GM19099 (cell line): ENCODE measurements around the gene CD300LG.

ENCODE experiments used
- POLR2A ChIP-seq: IDR thresholded peaks from 3 replicates; pipeline ENCODE4 v1.6.1; 2011; ENCODE audit warnings: low read depth; ENCODE audit not compliant: insufficient read length; ENCODE audit errors: extremely low read depth

CD300LG gene

DNA sequence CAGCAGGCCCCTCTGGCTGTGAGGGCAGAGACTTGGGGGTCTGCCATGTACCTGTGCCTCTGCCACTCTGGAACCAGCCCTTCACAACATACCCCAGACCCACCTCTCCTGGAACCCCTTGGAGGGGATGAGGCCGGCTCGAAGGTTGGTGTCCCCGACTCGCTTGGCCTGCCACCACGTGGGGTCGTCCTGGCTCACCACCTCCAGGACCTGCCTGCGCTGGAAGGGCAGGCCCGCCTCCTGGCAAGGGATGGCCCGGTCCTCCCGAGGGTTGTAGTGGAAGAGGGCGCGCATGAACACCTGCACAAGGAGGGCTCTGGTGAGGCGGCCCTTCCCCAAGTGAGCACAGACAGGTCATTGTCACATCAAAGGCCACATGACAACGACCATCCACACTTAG lies 26.2 kb upstream of the CD300LG start:
- TF ChIP-seq POLR2A, result no peak

DNA sequence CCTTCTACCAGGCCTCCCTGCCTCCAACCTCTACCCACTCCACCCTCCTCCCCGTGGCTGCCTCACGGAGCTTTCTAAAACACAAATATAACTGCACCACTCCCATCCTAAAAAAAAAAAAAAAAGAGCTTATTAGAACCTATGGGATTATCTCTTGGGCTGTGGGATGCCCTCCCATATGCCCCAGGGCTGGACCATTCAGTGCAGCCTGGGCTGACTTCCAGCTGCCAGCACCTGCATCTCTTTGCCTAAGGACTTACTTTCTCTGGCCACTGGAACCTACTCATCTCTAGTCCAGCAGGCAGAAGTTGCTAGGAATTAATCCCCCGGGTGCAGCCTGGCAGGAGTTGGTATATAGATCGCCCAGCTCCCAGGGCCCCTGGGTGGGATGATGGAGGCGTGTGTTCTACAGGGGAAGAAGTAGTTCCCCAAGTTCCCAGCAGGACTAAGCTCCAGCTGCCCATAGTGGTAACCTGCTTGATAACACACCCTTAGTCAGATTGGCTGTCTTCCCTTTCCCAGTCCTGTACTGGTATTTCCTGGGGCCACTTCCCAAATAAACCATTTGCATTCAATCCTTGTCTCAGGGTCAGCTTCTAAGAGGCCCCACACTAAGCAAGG lies 24.3 kb upstream of the CD300LG start:
- TF ChIP-seq POLR2A, result no peak

DNA sequence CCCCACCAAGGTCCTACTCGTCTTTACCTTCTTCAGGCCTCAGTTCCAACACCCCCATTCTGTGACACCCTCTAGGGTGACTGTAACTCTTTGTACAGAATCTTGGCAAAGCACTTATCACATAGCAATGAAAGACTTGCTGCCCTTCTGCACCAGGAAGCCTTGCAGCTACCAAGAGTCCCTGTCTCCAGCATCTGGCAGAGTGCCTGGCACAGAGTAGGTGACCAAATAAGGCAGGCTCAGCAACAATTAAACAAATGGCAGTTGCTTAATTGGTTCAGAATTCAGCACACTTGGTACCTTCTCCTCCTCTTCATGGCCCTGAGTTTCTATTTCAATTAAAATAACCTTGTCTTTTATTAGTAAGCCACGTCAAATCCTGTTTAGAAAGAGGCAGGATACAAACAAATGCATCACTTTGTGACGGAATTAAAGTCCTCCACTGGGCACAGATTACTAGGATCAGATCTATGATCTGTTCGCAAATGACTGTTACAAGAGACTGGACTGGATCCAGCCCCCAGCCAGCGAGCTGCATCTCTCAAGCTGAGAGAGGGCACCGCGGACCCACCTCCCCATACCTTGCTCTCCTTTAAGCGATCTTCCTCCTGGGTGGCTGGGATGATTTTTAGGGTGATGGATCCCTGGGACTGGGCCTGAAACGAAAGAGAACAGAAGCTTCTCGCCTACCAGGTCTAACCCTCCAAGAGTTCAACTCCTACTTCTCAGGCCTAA lies 23.5 kb upstream of the CD300LG start:
- TF ChIP-seq POLR2A, result no peak

DNA sequence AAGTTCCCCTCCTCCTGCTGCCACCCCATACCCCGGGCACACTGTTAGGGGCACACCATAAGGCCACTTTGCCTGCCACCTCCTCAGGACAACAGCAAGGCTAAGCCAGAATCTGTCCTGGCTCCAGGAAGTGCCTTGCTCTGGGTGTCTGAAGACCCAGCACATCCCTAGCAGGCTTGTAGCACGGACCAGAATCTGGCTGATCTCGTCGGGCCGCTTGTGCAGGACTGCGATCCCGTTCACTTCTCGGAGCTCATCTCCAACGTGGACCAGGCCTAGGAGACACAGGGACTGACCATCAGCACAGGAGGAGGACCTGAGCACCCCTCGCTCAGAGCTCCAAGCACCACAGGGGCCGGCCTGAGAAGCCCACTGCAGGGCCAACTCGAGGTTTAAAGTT lies 21.4 kb upstream of the CD300LG start:
- TF ChIP-seq POLR2A, result no peak

GRCh38 chr17:43826206-43826605 lies 20.8 kb upstream of the CD300LG start:
- TF ChIP-seq POLR2A, result no peak

- no peak for TF ChIP-seq POLR2A
Observed at GRCh38 chr17:43827596-43827995, 19.4 kb upstream of the CD300LG start.

GRCh38 chr17:43829738-43830137 lies 17.2 kb upstream of the CD300LG start:
- TF ChIP-seq POLR2A, result no peak

GRCh38 chr17:43830510-43831140 lies 16.4 kb upstream of the CD300LG start:
- no peak for TF ChIP-seq POLR2A

GRCh38 chr17:43831633-43832032 lies 15.3 kb upstream of the CD300LG start:
- TF ChIP-seq POLR2A, result no peak

GRCh38 chr17:43832168-43832975 lies 14.6 kb upstream of the CD300LG start:
- TF ChIP-seq POLR2A, result no peak

- no peak for TF ChIP-seq POLR2A
Observed at GRCh38 chr17:43832976-43833829, 13.8 kb upstream of the CD300LG start, which contains the start of gene MPP3. TSS of gene MPP3 (minus strand) at chr17:43833146. CDS start at chr17:43831906, 1,240 bp downstream.

GRCh38 chr17:43834106-43834505 lies 12.9 kb upstream of the CD300LG start:
- TF ChIP-seq POLR2A, result no peak

DNA sequence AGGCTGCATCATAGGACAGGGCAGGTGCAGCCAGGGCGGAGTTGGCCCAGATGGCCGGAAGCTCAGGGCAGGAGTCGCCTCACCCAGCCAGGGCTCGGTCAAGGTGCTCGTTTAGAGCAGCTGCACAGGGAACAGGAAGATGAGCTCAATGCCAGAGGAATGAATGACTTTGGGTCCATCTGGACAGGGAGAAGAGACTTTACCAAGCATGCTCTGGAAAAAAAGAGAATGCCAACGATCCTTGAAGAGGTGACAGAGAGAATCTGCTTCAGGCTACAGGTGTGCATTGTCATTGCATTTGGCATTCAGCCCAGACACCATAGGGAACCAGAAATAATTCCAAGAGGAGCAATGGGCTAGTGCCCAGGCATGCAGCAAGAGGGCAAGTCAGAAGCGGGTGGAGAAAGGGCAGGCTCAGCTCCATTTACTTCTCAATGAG lies 7.3 kb upstream of the CD300LG start:
- TF ChIP-seq POLR2A, result no peak

- TF ChIP-seq POLR2A, result no peak
Observed at GRCh38 chr17:43840814-43841213, 6.2 kb upstream of the CD300LG start.
